SK-N-DZ (cell line): ENCODE results near the gene WRAP73.
A peak's percentile ranks its signal among the peaks of the same experiment; 100 is the strongest.

Source experiments
- DNase-seq: peaks from one replicate; pipeline ENCODE4 v3.0.0-alpha.2; 2015; ENCODE audit warnings: low spot score

The WRAP73 gene

DNA sequence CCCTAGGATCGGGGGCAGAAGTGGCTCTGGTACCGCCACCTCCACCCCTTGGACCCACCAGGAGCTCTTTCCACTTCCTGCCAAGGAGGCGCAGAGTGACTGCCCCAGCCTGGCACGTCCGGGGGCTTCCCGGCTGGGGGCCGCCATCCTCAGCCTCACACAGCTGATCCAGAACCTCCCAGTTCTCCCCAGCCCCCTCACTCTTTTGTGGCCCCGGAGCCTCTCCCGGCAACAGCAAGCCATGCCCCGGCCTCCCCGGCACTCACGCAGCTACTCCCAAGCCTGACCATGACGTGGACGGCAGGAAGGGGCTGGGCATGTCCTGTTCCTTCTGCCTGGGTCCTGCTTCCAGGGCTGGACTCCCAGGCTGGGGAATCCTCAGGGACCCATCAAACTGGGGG is 19.5 kb upstream of the WRAP73 start:
- DNase-seq = no peak

DNA sequence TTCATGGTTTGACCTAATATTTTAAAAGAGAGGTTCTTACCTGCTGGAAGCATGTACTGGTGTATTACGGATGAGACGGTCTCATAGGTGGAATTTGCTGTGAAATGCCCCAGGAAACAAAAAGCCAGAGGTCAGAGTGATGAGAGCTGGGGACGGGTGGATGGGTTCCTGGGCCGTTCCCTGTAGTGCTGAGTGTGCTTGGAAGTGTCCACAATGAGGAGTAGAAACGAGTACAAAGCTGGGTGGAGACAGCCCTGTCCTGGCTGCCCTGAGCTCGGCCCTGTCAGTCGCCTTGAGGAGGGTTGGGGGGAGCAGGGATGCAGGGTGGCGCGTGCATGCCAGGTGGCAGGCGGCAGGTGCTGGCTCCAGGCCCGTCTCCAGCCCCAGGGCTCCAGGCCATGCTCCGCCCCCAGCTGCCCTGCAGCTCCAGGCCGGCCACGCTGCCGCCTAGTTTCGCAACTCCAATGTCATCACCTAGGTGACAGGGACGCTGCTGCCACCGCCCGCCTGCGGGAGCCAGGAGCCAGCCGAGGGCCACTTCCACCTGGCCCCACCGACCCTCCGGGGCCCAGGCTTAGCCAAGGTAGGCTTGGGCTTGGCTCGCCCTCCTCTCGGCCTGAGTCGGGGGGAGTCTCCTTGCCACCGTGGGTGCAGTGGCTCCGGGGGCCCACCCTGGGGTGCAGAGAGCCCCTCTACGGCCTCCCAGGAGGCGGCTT is 18.8 kb upstream of the WRAP73 start:
- peak; percentile 56 for DNase-seq

DNA sequence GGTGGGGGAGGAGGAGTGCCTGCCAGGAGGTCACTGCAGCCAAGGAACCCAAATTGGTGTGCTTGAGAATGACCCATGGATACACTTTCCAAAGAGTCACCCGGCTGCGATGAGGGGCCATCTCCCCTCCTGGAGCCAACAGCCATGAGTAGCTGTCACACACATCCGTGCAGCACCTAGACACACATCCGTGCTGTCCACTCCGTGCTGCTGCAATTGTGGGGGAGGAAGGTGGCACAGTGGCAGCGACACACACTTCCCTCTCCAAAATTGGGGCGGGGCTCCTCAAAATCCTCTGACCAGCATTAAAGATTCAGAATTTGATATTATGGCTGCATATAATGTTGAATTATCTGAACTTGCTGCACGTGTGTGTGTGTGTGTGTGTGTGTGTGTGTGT is 18.2 kb upstream of the WRAP73 start:
- no peak for DNase-seq

DNA sequence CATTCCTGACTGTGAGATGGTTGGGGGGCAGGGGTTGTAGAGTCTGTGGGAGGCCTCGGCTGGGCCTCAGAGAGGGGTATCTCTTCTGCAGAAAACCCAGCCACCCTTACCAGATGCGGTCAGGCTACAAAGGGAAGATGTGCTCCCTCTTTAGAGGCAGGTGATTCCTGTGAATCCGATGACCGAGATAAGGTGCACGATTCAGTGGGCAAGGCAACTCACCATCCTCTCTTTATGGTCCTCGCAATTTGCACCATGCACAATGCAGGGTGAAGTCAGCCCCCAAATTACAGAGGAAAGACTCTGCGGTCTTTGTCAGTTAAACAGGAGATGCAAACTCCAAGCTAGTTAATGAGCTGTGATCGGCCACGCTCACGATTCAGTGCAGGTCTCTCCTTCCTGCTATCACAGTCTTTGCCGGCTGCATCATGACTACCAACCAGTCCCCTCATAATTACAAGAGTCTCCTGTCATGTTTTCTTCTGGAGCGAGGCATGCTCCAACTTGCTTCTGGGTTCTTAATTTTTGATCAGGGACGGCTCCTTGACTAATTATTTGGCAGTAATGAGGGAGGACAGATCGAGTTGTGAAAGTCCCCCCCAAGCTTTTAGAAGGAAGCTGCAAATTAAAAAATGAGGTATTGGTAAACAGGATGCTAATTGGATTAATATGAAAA is 14.9 kb upstream of the WRAP73 start:
- no peak for DNase-seq

DNA sequence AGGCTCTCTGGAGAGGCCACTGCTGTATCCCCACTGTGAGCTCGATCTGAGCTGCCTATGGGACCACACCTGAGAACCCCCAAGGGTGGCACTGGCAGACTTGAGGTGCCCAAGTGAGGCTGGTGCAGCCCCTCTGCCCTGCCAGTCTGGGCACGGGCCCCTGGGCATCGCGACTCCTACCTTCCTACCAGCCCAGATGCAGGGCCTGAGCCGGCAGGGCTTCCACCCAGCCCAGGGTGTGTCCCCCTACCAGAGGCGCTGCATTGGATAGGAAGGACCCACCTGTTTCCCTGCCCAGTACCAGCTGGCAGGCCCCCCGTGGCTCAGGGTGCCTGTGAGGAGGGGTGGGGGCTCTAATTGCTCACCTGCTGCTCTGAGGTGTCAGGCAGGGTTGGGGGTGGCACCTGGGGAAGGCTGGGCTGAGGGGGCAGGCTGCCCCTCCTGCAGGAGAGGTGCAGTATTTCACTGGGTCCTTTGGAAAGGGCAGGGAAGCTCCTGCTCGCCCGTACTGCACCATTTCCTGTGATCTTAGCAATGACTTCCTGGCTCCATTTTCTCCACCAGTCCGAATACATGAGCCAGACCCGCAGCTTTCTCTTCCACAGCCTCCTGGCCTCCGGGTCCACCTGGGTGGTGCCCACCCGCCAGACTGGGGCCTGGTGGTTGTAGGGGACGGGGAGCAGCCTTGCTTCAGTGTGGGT is 14.2 kb upstream of the WRAP73 start:
- no peak for DNase-seq

DNA sequence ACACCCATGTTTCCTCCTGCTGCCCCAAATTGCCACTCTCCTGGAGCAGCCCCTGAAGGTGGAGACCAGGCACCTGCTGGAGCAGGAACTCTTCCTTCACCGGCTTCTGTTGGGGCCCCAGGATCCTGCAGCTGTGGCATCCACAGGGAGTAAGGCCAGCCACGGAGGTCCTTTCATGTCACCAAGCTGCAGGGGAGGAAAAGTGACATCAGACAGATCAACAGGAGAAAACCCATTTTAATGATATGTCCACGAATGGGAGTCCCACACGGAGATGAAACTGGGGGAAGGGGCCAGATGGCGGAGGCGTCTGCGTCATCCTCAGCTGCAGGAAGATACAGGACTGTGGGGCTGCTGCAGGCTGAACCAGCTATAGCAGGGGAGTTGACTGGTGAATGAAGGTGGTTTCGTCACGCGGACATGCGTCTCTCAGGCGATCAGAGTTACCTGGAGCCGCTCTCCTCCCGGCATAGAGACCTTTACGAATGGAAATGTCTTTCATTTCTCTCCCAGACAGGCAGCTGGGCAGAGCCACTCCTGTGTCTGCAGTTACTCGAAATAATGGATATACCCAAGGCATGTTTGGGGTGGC is 12.3 kb upstream of the WRAP73 start:
- no peak for DNase-seq

DNA sequence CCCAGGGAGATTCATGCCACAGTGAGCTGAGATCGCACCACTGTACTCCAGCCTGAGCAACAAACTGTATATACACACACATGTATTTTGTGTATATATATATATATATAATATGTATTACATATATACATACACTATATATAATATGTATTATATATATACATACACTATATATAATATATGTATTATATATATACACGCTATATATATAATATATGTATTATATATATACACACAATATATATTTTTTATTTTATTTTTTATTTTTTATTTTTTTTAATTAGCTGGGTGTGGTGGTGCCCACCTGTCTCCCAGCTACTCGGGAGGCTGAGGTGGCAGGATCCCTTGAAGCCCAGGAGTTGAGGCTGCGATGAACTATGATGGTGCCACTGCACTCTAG is 11.7 kb upstream of the WRAP73 start:
- no peak for DNase-seq

DNA sequence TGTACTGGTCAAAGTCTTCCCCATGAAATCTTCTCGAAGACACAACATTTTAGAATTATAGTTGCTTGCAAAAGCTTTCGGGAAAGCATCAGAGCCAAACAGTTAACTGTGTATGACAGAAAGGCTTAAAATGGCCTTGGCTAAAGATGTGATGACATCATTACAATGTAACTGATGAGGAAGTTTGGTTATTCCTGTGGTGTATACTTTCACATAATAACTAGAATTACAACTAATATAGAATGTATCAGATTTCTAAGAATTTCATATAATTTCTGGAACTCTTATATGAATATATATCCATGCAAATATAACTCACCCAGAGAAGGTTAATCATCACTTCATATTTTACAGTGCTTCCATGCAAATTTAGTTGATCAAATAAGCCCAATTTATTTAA is 10.8 kb upstream of the WRAP73 start:
- no peak for DNase-seq

DNA sequence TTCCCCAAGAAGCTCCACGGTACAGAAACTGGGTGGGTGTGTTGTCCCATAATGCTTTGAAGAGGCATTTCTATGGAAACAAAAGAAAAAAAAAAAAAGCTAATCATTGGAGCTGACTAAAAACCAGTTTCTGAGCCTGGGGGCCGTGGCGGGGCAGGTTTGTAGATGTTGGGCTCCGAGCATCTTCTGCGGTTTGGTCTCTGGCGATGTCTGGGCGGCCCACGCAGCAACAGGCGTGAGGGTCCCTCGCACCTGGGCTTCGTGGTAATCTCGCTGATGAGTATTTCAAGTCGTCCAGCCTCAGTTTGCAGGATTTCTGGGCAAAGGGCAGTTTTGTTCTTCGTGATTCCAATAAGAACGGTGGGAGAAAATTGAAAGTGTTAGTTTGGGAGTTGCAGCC is 9.2 kb upstream of the WRAP73 start:
- DNase-seq = no peak

DNA sequence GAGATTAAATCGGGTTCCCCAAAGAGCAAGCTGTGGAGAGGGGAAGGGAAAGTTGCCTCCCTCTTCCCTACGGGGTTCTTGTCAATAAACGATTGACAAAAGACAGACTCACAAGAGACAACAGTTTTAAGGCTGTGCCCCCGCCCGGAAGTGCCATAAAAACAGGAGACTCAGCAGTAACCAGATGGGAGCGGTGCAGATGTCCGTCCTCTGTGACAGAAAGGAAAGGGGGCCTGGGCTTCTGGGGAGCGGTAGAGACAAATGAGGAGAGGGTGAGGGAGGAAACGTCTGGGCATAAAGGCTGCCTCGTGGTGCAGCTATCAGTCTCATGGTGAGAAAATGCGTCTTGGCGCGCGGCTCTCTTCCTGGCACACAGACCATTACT is 8.3 kb upstream of the WRAP73 start:
- peak; percentile 65 for DNase-seq

DNA sequence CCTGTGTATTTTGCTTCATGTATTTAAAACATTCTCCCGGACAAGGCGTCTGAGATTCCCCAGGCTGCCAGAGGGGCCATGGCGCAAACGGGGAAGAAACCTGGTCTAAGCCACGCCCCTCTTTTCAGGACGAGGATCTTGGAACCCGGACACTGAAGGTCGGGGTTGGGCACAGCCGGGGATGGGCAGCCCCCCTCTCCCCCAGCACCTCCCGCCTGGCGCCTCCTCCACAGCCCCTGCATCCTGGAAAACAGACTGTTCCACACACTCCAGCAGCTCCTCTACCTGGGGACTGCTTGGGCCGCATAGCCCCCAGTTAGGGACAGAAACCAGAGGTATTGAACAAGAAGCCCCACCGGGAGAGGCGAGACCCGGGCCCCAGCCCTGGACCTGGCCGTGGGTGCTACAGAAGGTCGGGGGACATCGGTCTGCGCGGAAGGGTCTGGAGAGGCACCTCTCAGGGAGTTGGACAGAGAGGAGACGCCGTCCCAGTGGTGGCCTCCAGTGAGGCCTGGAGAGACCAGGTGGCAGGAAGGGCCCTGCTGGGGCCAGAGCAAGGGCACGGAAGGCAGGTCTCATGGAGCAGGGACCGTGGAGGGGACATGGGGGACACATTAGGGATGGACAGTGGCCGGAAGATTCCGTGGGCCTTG is 7.8 kb upstream of the WRAP73 start:
- DNase-seq = no peak

DNA sequence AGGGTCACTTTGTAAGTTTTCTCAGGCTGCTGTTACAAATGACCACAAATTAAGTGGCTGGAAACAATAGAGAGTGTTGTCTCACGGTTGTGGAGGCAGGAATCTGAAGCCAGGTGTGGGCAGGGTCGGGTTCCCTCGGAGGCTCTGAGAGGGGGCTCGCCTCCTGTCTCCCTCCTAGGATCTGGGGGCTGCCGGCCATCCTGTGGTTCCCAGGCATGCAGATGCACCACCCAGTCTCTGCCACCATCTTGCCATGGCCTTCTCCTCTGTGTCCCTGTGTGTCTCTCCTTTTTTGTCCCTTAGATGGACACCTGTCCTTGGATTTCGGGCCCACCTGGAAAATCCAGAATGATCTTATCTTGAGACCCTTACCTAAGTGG is 7.2 kb upstream of the WRAP73 start:
- DNase-seq = no peak

DNA sequence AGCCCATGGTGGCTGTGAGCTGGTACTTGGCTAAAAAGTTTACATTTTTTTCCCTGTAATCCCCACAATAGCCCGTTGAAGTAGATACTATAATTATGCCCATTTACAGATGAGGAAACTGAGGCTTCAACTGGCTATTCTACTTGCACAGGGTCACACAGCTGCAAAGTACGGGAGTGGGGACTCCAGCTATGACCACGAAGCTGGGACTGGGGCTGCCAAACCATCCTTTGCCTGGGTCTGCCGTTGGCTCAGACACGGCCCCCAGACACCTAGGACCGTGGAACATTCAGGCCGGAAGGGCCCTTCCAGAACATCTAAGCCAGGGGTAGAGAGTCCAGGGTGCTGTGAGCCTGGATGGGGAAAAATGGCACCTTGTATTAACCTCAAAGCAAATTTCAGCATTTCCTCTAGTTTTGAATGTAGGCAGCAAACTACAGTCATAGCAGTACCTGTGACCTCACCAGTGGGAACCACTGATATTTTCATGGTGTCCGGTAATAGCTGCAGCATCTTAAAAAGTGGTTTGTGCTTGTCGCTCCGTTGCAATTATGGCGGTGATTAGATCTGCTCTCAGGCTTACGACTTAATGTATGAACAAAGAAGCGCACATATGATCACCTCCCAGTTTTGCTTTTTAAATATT is 6.7 kb upstream of the WRAP73 start:
- DNase-seq = no peak

DNA sequence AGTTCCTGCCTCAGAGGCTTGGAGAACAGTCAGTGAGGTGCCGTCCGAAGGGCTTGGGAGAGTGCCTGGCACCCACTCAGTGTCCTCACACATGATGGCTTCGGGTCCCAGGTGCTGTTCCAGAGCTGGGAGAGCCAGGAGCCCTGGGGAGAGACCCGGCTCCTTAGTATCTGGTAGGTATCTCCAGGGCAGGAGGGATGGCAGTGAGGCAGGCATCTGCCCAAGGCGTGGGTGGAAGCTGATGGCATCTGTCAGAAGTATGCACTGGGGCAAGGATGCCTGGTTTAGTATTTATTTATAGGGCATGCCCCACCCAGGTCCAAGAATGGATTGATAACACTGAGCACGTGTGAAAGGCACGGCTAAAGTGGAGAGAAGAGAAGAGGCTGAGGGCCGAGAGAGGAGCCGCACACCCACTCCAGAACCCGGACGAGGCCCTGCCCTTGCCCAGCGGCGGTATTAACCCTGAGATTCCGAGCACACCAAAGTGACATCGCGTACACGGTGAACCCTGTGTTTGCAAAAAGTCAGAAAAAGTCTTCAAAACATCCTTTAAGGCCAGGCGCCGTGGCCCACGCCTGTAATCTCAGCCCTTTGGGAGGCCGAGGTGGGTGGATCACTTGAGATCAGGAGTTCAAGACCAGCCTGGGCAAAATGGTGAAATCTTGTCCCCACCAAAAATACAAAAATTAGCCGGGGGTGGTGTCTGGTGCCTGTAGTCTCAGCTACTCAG is 4.8 kb upstream of the WRAP73 start:
- no peak for DNase-seq

DNA sequence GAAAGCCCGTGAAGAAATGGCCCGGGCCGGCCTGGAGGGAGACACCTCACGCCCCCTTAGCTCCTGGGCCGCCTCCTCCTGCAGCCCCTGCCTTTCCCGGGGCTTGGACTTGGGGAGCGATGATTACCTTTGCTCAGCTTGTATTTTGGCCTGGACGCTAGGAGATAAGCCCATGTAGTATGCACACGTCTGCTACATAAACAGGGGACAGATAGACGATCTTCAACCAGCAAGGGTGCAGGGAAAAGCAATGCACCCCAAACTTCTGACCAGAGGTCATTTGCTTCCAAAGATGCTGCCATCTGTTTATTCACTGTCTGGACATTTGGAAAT is 3.3 kb upstream of the WRAP73 start:
- no peak for DNase-seq

DNA sequence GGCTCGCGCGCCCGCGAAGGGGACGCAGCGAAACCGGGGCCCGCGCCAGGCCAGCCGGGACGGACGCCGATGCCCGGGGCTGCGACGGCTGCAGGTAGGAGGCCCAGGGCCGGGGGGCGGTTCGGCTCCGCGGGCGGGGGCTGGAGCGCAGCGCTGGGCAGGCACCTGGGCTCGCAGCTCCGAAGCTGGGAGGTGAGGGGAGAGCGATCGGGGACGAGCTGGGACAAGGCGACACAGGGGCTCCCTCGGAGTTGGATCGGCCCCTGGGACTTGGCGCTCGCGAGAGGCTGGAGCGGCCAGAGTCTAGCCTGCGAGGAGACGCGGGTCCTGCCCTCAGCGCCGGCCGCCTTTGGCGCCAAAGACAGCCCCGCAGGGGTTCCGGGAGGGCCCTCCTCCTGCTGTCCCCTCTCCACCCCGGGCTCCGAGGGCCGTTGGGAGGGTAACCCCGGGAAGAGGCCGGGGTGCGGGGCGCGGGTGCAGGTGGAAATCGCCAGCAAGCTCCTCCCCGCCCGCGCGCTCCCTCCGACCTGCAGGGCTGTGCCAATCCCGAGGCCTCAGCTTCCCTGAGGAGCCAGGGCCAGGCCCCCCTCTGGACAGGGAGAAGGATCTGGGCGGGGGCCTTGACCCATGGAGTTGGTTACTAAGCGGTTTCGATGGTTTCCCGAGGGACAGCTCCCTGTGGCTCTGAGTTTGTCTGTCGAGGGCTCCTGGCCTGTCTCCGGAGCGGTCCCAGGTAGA is 2.8 kb upstream of the WRAP73 start:
- DNase-seq = no peak

DNA sequence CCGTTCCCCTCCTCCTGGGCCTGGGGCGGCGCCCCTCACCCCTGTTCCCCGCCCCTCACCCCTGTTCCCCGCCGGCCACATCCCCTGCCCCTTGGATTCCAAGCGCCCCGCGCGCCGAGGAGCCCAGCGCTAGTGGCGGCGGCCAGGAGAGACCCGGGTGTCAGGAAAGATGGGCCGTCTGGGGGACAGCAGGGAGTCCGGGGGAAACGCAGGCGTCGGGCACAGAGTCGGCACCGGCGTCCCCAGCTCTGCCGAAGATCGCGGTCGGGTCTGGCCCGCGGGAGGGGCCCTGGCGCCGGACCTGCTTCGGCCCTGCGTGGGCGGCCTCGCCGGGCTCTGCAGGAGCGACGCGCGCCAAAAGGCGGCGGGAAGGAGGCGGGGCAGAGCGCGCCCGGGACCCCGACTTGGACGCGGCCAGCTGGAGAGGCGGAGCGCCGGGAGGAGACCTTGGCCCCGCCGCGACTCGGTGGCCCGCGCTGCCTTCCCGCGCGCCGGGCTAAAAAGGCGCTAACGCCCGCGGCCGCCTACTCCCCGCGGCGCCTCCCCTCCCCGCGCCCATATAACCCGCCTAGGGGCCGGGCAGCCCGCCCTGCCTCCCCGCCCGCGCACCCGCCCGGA is 2.1 kb upstream of the WRAP73 start, which contains the start of gene TP73:
Gene TP73, plus strand, starts transcription at position 587 of the 618 bp plus-strand sequence. CDS start 29,850 bp downstream, outside the sequence.
- DNase-seq = no peak

DNA sequence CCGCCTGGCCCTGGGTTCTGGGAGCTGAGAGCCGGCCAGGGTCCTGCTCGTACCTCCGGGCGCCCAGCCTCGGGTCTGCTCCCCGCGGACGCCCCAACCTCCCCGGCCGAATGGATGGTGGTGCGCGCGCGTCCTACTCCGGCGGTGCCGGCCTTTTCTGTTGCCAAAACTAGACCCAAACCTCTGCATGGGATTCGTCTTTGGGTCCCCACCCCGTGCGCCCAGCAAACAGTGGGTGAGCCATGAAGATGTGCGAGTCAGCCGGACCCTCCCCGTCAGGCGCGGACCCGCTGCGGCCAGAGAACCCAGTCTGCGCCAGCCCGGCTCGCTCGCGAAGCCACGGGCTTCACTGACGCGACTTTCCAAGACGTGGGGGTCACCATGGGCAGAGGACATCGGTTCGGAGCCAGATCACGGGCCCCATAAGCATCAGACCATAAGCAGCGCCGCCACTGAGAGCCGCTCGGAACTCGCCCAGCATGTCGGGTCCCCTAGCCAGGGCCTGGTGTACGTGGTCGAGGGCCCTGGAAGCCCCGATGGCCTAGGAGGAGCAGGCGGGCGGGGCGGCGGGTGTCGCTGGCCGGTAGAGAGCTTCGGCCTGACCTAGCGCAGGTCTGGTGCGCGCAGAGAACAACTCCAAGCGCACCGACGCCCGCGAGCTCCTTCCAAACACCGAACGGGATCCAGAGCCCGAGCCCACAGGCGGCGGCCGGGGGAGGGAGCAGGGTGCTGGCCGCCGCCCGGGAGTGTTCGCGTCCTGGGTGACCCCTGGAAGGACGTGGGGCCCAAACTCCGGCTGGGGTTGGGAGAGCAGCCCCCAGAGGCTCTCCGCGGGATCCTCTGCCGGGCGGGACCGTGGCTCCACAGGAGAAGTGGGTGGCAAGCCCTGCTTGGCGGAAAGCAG is 1.4 kb upstream of the WRAP73 start:
- DNase-seq = no peak
